ENCODE data around the gene C1orf21. TPM values are rescaled to one million over a fixed set of nuclear protein-coding genes. Genes with fewer than 3 reads are reported as not detected.

The C1orf21 gene
- polyA plus RNA-seq, 1 of the 3 experiments (the other 2 are of a cell fraction), result 4.8 TPM

GRCh38 chr1:184354719-184355118 lies 32.1 kb upstream of the C1orf21 start:
- H3F3A ChIP-seq (replicated peaks; ENCODE audit: insufficient read depth), result no peaks in the 10 kb centered on the region
- no peak overlapping the region for H3K4me3 ChIP-seq (ENCODE audit: low read depth in 2 of 2, low read length in 1 of 2)
- ChIA-PET CTCF (no interaction called here), POLR2A (no interaction called here)
- no peak overlapping the region for H2AFZ ChIP-seq (ENCODE audit: low read depth)
- no peak overlapping the region for H3K9ac ChIP-seq
- H3K27ac ChIP-seq (ENCODE audit: low read depth in 2 of 2, low read length in 1 of 2), result no peak overlapping the region
- DNase-seq, result no peak
- no peaks in the 10 kb centered on the region for H3K9me2 ChIP-seq
- H3K27me3 ChIP-seq (ENCODE audit: insufficient read depth), result no peaks in the 10 kb centered on the region
- H3K36me3 ChIP-seq (replicated peaks in 1 of 2; ENCODE audit: control insufficient read depth in 1 of 2, insufficient read depth in 2 of 2, low read length in 1 of 2), result no peaks in the 10 kb centered on the region
- H4K20me1 ChIP-seq (ENCODE audit: insufficient read depth), result no peaks in the 10 kb centered on the region
- 78% methylated on average over 2 of the region's 2 CpGs for WGBS (ENCODE audit: low lambda C conversion rate)
- no peaks in the 10 kb centered on the region for H3K9me3 ChIP-seq
- no peak overlapping the region for H3K4me2 ChIP-seq
- H3K4me1 ChIP-seq (ENCODE audit: control insufficient read depth in 1 of 2, insufficient read depth in 2 of 2, low read depth in 1 of 2, low read length in 1 of 2), result no peaks in the 10 kb centered on the region; a peak in 1 of 4 replicates
- TF ChIP-seq RAD21 (IDR thresholded peaks at IDR 0.05; ENCODE audit: low read length), result no peak
- no peak for TF ChIP-seq TCF12 (IDR thresholded peaks at IDR 0.05)
- TF ChIP-seq RFX5 (IDR thresholded peaks at IDR 0.05; ENCODE audit: low read length), result no peak
- TF ChIP-seq MAX (IDR thresholded peaks at IDR 0.05; ENCODE audit: low read depth), result no peak
- no peak for TF ChIP-seq RXRA (IDR thresholded peaks at IDR 0.05; ENCODE audit: borderline replicate concordance, low read depth)
- TF ChIP-seq MXI1 (IDR thresholded peaks at IDR 0.05; ENCODE audit: low read depth, low read length), result no peak
- no peak for TF ChIP-seq CTCF (IDR thresholded peaks at IDR 0.05)
- TF ChIP-seq GABPA (IDR thresholded peaks at IDR 0.05; ENCODE audit: low read depth), result no peak
- no peak for TF ChIP-seq JUND (IDR thresholded peaks at IDR 0.05)
- no peak for TF ChIP-seq SMC3 (IDR thresholded peaks at IDR 0.05; ENCODE audit: low read depth, low read length)
- TF ChIP-seq RCOR1 (IDR thresholded peaks at IDR 0.05; ENCODE audit: low read length), result no peak
- no peak for TF ChIP-seq REST (IDR thresholded peaks at IDR 0.05; ENCODE audit: low read depth, low read length)
- TF ChIP-seq YY1 (IDR thresholded peaks at IDR 0.05; ENCODE audit: low read depth), result no peak
- no peaks in the 10 kb centered on the region for H3K79me2 ChIP-seq (ENCODE audit: insufficient read depth)

GRCh38 chr1:184356891-184357290 lies 29.9 kb upstream of the C1orf21 start:
- ChIA-PET CTCF (interaction anchor here (1.0 kb wide), 1 partner anchor 17 kb away, joined by 3 read pairs; no protein-coding TSS in a partner anchor), POLR2A (no interaction called here)
- Histone ChIP-seq H3K9ac (no peak overlapping the region), H3K9me3 (no peaks in the 10 kb centered on the region), H3K27me3 (ENCODE audit: insufficient read depth) (no peaks in the 10 kb centered on the region), H3F3A (replicated peaks; ENCODE audit: insufficient read depth) (no peaks in the 10 kb centered on the region), H3K9me2 (no peaks in the 10 kb centered on the region), H3K27ac (ENCODE audit: low read depth in 2 of 2, low read length in 1 of 2) (no peak overlapping the region), H4K20me1 (ENCODE audit: insufficient read depth) (no peaks in the 10 kb centered on the region), H3K4me2 (no peak overlapping the region), H3K79me2 (ENCODE audit: insufficient read depth) (no peaks in the 10 kb centered on the region), H3K4me3 (ENCODE audit: low read depth in 2 of 2, low read length in 1 of 2) (no peak overlapping the region), H2AFZ (ENCODE audit: low read depth) (no peak overlapping the region), H3K4me1 (ENCODE audit: control insufficient read depth in 1 of 2, insufficient read depth in 2 of 2, low read depth in 1 of 2, low read length in 1 of 2) (no peaks in the 10 kb centered on the region; a peak in 1 of 4 replicates), H3K36me3 (replicated peaks in 1 of 2; ENCODE audit: control insufficient read depth in 1 of 2, insufficient read depth in 2 of 2, low read length in 1 of 2) (no peaks in the 10 kb centered on the region)
- 80% methylated on average over 2 of the region's 2 CpGs for WGBS (ENCODE audit: low lambda C conversion rate)
- no peak for DNase-seq
- TF ChIP-seq RFX5 (IDR thresholded peaks at IDR 0.05; ENCODE audit: low read length) (no peak), MEF2A (IDR thresholded peaks at IDR 0.05; ENCODE audit: borderline replicate concordance, low read depth) (no peak), REST (IDR thresholded peaks at IDR 0.05; ENCODE audit: low read depth, low read length) (no peak), SMC3 (IDR thresholded peaks at IDR 0.05; ENCODE audit: low read depth, low read length) (no peak), EP300 (IDR thresholded peaks at IDR 0.05; ENCODE audit: borderline replicate concordance in 1 of 2, low read depth in 1 of 2, low read length in 1 of 2) (no peak), USF2 (IDR thresholded peaks at IDR 0.05; ENCODE audit: borderline replicate concordance, low read depth, low read length) (no peak), MXI1 (IDR thresholded peaks at IDR 0.05; ENCODE audit: low read depth, low read length) (no peak), JUND (IDR thresholded peaks at IDR 0.05) (no peak), FOXM1 (IDR thresholded peaks at IDR 0.05; ENCODE audit: low read depth) (no peak), RXRA (IDR thresholded peaks at IDR 0.05; ENCODE audit: borderline replicate concordance, low read depth) (no peak), GATA2 (CRISPR knock-in tag; IDR thresholded peaks at IDR 0.05) (no peak)

Measured in SK-N-SH (cell line).